Heart right ventricle (tissue), 16 donors: ENCODE results near the gene PVALEF. TPM values are rescaled to one million over a fixed set of nuclear protein-coding genes. Genes with fewer than 3 reads are reported as not detected.
"Not testable (repeated sequence)": the region's sequence is repeated elsewhere in the genome, so short reads cannot be mapped to it uniquely, and the experiment has no call there.

Source experiments
- ATAC-seq, 8 donors: fragments of 200-7000 bp; cut with Tn5 transposase; one replicate each; pipeline ENCODE4 v1.9.1; 2020; ENCODE audit warnings: mild to moderate bottlenecking in 8 of 8, moderate library complexity in 8 of 8, moderate number of reproducible peaks in 1 of 8
- DNase-seq, 2 donors: peaks; one replicate each; pipeline ENCODE4 v3.0.0-alpha.2; 2020
- H3K27ac ChIP-seq, 10 donors: fragments of 200-600 bp; sonication (generic) in 2 of 10; one replicate each; pipeline versions ENCODE4 v1.5.0 to v1.8.0; 2020 to 2022; ENCODE audit warnings: mild to moderate bottlenecking in 3 of 10
- H3K27me3 ChIP-seq, 7 donors: fragments of 200-600 bp; one replicate each; pipeline ENCODE4 v1.8.0; 2021 to 2022; ENCODE audit warnings: mild to moderate bottlenecking in 2 of 7
- H3K36me3 ChIP-seq, 9 donors: fragments of 200-600 bp; sonication (generic) in 1 of 9; one replicate each; pipeline versions ENCODE4 v1.5.0 to v1.8.0; 2020 to 2022; ENCODE audit warnings: mild to moderate bottlenecking in 2 of 9
- H3K4me1 ChIP-seq, 9 donors: fragments of 200-600 bp; sonication (generic) in 1 of 9; one replicate each; pipeline versions ENCODE4 v1.5.0 to v1.8.0; 2020 to 2022; ENCODE audit warnings: mild to moderate bottlenecking in 4 of 9
- H3K4me3 ChIP-seq, 10 donors: fragments of 200-600 bp; sonication (generic) in 2 of 10; one replicate each; pipeline versions ENCODE4 v1.5.0 to v1.8.0; 2020 to 2022; ENCODE audit warnings: mild to moderate bottlenecking in 7 of 10, moderate library complexity in 2 of 10
- H3K9me3 ChIP-seq, 11 donors: fragments of 200-600 bp in 10 of 11; sonication (generic) in 2 of 11; one replicate each; pipeline versions ENCODE4 v1.5.0 to v1.8.0; 2013 to 2022; ENCODE audit warnings: mild to moderate bottlenecking in 2 of 11, control low read depth in 1 of 11, moderate library complexity in 1 of 11
- WGBS, 2 donors: extraction: QIAGEN DNeasy Blood & Tissue Kit; methylation state at CpG; one replicate each; pipeline ENCODE4 v1.1.7; 2013; ENCODE audit warnings: inconsistent platforms in 1 of 2; 5-methylcytosine and 5-hydroxymethylcytosine counted together
- intact Hi-C, 10 donors: fragments of 100-400 bp; cut with DNase I; formaldehyde crosslinking; loops; one replicate each; pipeline versions ENCODE4 v1.11.1 to v1.14.2; 2022
- polyA plus RNA-seq, 2 donors: library from polyadenylated mRNA; stranded (reverse); fragments of 200-250 nt; gene quantifications; one replicate each; pipeline ENCODE4 v1.2.3, GENCODE V29; 2013
- total RNA-seq, 10 donors: library from RNA; stranded (reverse); fragmentation: NEBNext Ultra II Directional in 3 of 10; extraction: Animal tissue kit (Norgen Biotek cat#: 25700) in 3 of 10; gene quantifications; one replicate each; pipeline versions ENCODE4 v1.2.1 to v1.2.4, GENCODE V29; 2021 to 2023
- TF ChIP-seq, protein P1 (sequence below), 9 donors: fragments of 200-600 bp; sonication (generic) in 2 of 9; IDR thresholded peaks; one replicate each; pipeline versions ENCODE4 v1.5.0 to v1.8.0; 2021 to 2022; ENCODE audit warnings: antibody characterized with exemption in 9 of 9, mild to moderate bottlenecking in 5 of 9, moderate library complexity in 1 of 9
- donor health status: Arrhythmogenic right ventricular cardiomyopathy.
- donor health status: ischemic (EF 13 %, LVEDD 7.1; RV severe dilation, severe dysfunction).
- donor health status: healthy with polysubstance abuse.
- donor health status: DM: no; HTN: yes; CAD: no.
- donor health status: DM: no; HTN: no; CAD: no.
- donor health status: ischemic (EF 25% LVEDD 6.9; RV normal size, moderate dysfunction).
- donor health status: ischemic (EF 25% LVEDD 5.7; RV mildly dilated, moderate dysfunction).
- donor health status: healthy.
- donor health status: DM: yes; HTN: yes; CAD: no.
- donor health status: Ischemic cardiomyopathy.
- donor health status: ischemic (EF 35%, LVEDD 5.7; RV mildly dilated, moderate dysfunction).
- donor health status: nonischemic (EF 11% LVEDD 7.7; RV severe dilation, severe dysfunction).
- donor health status: DM: yes; HTN: yes; CAD: no.
- donor health status: PGD.
- donor health status: ischemic (EF 29% LVEDD 5.4; RV normal size, mild dysfunction).
- donor health status: nonischemic (EF 23%, LVEDD 6.1; RV moderate dilation, normal function).

Gene PVALEF
- total and polyA plus RNA-seq, 12 donors: not detected

DNA sequence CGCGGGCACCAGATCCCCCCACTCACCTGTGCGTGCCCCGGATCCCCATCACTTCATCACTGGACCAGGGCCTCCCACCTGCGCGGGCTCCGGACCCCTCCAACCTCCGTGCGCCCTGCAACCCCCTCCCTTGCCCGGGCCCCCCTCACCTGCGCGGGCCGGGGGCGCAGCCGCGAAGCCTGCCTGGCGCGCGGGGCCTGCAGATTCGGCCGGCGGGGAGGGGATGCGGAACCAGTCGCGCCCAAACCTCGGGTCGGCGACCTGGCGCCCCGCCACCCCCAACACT, 57.3 kb downstream of the PVALEF start:
- ATAC-seq: peak in 3 of 8 donors; percentile 0 to 29 (median 2)
- Histone ChIP-seq H3K27ac (peak overlapping the region in 3 of 10 donors; percentile 58 to 77 (median 65)), H3K27me3 (no peaks in the 10 kb centered on the region), H3K36me3 (peaks cover 0 to 16% (median 6%) of the 10 kb centered on the region in 9 donors), H3K9me3 (peaks cover 0 to 9% (median 0%) of the 10 kb centered on the region in 11 donors), H3K4me1 (peaks cover 7 to 24% (median 17%) of the 10 kb centered on the region in 9 donors), H3K4me3 (peak overlapping the region; percentile 69 to 93 (median 84))
- TF ChIP-seq, protein P1, sequence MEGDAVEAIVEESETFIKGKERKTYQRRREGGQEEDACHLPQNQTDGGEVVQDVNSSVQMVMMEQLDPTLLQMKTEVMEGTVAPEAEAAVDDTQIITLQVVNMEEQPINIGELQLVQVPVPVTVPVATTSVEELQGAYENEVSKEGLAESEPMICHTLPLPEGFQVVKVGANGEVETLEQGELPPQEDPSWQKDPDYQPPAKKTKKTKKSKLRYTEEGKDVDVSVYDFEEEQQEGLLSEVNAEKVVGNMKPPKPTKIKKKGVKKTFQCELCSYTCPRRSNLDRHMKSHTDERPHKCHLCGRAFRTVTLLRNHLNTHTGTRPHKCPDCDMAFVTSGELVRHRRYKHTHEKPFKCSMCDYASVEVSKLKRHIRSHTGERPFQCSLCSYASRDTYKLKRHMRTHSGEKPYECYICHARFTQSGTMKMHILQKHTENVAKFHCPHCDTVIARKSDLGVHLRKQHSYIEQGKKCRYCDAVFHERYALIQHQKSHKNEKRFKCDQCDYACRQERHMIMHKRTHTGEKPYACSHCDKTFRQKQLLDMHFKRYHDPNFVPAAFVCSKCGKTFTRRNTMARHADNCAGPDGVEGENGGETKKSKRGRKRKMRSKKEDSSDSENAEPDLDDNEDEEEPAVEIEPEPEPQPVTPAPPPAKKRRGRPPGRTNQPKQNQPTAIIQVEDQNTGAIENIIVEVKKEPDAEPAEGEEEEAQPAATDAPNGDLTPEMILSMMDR (IDR thresholded peaks at IDR 0.05): no peak
- no peak for DNase-seq
- WGBS, 2 donors: 1% methylated on average over 27 to 30 of the region's 30 CpGs
- intact Hi-C loops: loop anchor here in 1 of 10 donors (10.0 kb wide), 1 partner anchor 78 kb away; no protein-coding TSS in a partner anchor

DNA sequence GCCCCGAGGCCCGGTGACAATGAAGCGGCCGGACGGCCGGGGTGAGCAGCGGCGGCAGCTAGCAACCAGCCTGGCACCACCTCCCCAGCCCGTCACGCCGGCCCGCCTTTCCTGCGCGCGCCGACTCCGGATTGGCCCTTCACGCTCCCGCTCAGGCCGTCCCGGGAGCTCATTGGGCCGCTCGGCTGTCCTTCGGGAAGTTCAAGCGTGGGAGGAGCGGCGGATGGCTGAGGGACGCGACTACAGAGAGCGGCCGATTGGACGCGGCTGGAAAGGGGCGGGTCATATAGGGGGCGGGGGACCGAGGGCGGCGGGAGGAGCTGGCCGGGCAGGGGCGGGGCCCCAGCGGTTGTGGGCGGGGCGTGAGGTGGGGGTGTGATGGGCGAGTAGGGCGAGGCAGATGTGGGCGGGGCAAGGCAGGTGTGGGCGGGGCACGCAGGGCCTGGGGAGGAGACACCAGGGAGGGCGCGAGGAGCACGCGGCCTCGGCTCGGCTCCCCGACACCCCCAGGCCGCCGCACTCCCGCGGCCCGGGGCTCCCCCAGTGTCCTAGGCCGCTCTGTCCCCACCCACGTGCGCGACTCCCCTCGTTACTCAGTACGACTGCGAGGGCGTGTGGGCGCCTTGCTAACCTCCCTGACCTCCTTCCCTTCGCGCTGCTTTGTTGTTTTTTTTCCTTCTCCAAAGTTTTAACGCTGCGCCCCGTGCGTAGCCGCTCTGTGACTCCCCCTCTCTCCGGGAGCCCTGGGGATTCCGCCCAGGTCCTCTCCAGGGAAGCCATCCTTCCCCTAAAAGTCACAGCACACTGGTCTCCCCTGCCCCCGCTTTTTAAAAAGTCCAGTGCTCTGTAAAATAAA, 57.8 kb downstream of the PVALEF start, which contains the start of gene CEP131:
CEP131 (minus strand) TSS at position 60 of the 856 bp plus-strand sequence. CDS start 2,909 bp downstream, outside the sequence.
- peak; percentile 99 to 100 for DNase-seq
- H3K27me3 ChIP-seq: no peaks in the 10 kb centered on the region
- intact Hi-C loops: loop anchor here in 2 of 10 donors (1.0 to 10.0 kb wide), 2 partner anchors 16 to 78 kb away; partner anchors contain the start of genes NDUFAF8 (in 1 of the 2) and TEPSIN (in 1 of the 2)
- peaks cover 0 to 9% (median 0%) of the 10 kb centered on the region in 11 donors for H3K9me3 ChIP-seq
- H3K27ac ChIP-seq: peak within 1 kb of the TSS in 4 of 10 donors; percentile 14 to 77 (median 62)
- H3K4me3 ChIP-seq: peak within 1 kb of the TSS; percentile 69 to 93 (median 84)
- peaks cover 7 to 26% (median 17%) of the 10 kb centered on the region in 9 donors for H3K4me1 ChIP-seq
- whole genome bisulfite sequencing, 2 donors: 1% methylated on average over 69 to 79 of the region's 79 CpGs
- H3K36me3 ChIP-seq: peaks cover 0 to 17% (median 6%) of the 10 kb centered on the region in 9 donors
- TF ChIP-seq, protein P1 (IDR thresholded peaks at IDR 0.05): peak in 1 of 9 donors; percentile 6
- ATAC-seq: peak; percentile 98 to 100 (median 99)

DNA sequence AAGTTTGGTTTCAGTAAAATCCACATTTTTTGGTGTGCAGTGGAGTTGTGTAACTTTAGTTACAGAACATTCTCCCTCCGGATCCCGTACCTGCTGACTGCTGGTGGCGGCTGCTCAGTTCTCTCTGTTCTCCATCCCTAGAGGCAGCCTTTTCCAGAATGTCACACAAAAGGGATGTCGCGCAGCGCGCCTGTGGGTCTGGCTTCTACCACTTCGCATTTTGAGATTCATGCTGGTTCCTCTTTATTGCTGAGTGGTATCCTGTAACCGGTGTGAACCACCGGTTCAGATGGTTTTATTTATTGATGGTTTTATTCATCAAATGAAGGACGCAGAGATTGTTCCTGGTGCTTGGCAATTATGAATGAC, 58.4 kb downstream of the PVALEF start:
- ATAC-seq: no peak
- intact Hi-C loops: loop anchor here in 2 of 10 donors (1.0 to 10.0 kb wide), 2 partner anchors 16 to 79 kb away; partner anchors contain the start of genes NDUFAF8 (in 1 of the 2) and TEPSIN (in 1 of the 2)
- WGBS, 2 donors: 28 to 30% methylated on average over 11 of the region's 11 CpGs
- TF ChIP-seq, protein P1 (IDR thresholded peaks at IDR 0.05): no peak
- Histone ChIP-seq H3K4me1 (peaks cover 7 to 31% (median 17%) of the 10 kb centered on the region in 9 donors), H3K27me3 (no peaks in the 10 kb centered on the region), H3K36me3 (peaks cover 0 to 19% (median 3%) of the 10 kb centered on the region in 9 donors), H3K9me3 (peaks cover 0 to 9% (median 0%) of the 10 kb centered on the region in 11 donors), H3K4me3 (peak overlapping the region in 9 of 10 donors; percentile 29 to 93 (median 87)), H3K27ac (peak overlapping the region in 3 of 10 donors; percentile 14 to 58 (median 39))
- DNase-seq: no peak

DNA sequence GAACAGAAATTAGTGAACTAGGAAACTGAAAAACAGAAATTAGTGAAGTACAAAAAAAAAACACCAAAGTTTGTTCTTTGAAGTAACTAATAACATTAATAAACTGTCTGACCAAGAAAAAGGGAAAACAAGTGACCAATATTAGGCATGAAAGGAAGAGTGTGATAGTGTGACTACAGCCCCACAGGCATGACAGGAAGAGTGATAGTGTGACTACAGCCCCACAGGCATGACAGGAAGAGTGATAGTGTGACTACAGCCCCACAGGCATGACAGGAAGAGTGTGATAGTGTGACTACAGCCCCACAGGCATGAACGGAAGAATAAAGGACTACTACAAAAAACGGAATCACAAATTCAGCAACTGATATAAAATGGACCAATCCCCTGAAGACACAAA, 62.3 kb downstream of the PVALEF start:
- H3K27ac ChIP-seq, H3K27me3 ChIP-seq, H3K4me3 ChIP-seq, DNase-seq, H3K9me3 ChIP-seq, ATAC-seq: not testable (repeated sequence)
- intact Hi-C loops: loop anchor here in 3 of 10 donors (5.0 to 10.0 kb wide), 3 partner anchors 83 to 205 kb away; no protein-coding TSS in a partner anchor
- WGBS, 2 donors: 59 to 62% methylated on average over 2 of the region's 2 CpGs
- Histone ChIP-seq H3K36me3 (peaks cover 0 to 47% (median 5%) of the 10 kb centered on the region in 9 donors), H3K4me1 (peaks cover 0 to 22% (median 6%) of the 10 kb centered on the region in 9 donors)
